Measurements from ENCODE around the gene THSD7A.

THSD7A gene

DNA sequence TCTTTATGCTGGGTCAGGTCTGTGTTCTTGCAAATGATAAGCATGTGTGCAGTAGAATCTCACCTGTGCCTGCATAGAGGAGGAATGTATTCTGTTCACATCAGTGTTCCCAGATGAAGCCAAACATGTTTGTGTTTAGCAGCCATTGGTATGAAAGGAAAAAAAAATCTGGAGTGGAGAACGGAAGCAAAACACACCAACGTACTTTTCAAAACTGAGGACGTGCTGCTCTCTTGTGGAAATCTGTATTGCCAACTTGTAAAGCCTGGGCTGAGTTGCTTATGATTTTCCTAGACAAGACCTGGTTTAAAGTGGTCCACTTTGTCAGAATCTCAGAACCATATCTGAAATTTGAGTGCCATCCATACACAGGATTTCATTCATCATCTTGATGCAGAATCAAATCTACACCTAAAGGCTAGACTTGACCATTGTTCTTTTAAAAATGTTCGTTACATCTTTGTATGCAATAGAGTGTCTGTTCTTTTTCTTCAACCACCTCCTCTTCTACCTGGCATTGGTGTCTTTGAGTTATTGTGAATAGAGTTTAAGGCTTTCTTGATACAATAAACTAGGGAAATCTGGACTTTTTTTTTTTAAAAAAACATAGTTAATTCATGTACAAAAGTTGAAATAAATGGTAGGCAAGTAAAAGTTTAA lies 490.6 kb downstream of the THSD7A start:
- DNase-seq (ENCODE audit: low read depth in 2 of 2) = no peak

- DNase-seq (ENCODE audit: low read depth in 2 of 2) = no peak
These were observed 495.6 kb downstream of the THSD7A start for GRCh38 chr7:11336432-11336831.

GRCh38 chr7:11335947-11336346 lies 496.1 kb downstream of the THSD7A start:
- no peak for DNase-seq (ENCODE audit: low read depth in 2 of 2)

DNA sequence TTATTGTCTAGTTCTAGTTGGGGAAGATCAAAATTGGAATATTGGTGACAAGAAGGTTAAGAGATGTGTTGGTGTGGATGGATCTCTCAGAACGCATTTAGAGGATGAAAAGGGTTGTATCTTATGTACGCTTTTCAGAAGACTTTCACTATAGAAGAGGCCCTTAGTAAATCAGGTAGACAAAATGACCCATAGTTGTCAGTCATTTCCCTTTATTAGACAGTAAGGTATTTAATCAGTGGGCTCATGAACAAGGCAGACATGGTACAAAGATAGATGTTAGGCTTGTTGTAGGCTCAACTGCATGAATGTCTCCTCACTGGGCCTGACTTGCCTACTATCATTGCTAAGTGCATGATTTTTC lies 499.2 kb downstream of the THSD7A start:
- DNase-seq (ENCODE audit: low read depth in 2 of 2) = no peak

- no peak for DNase-seq (ENCODE audit: low read depth in 2 of 2)
These were observed 499.7 kb downstream of the THSD7A start for GRCh38 chr7:11332186-11332864.

- DNase-seq (ENCODE audit: low read depth in 2 of 2) = no peak
These were observed 500.6 kb downstream of the THSD7A start for GRCh38 chr7:11331128-11332102.

DNA sequence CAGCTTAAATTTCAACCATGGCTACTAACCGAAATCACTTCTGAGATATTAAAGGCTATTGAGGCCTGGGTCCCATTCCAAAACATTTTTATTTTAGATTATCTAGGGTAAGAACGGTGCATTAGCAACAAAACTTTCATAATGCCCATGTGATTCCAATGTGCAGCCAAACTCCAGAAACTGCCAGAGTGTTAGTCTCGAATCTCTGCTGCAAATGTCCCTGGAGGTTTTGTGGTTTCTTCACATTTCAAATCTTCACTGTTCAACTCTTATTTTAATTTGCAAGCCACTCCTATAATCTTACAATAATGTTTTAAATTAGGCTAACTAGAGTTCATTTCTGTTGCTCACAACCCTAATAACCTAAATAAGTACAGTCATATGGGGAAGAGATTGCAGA lies 501.3 kb downstream of the THSD7A start:
- no peak for DNase-seq (ENCODE audit: low read depth in 2 of 2)

DNA sequence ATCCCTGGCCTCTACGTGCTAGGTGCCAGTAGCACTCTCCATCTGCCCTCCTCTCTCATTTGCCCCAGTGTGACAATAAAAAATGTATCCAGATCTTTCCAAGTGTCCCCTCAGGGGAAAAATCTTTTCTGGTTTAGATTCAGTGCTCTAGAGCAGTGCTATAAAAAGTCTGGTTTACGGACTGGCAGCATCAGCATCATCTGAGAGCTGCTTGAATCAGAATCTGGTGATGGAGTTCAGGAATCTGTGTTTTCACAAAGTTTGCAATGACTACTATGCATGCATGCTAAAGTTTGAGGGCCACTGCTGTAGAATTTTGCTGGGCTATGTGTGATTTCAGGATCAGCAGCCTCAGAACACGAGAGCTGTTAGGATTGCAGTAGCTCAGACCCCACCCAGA lies 501.8 kb downstream of the THSD7A start:
- no peak for DNase-seq (ENCODE audit: low read depth in 2 of 2)

DNA sequence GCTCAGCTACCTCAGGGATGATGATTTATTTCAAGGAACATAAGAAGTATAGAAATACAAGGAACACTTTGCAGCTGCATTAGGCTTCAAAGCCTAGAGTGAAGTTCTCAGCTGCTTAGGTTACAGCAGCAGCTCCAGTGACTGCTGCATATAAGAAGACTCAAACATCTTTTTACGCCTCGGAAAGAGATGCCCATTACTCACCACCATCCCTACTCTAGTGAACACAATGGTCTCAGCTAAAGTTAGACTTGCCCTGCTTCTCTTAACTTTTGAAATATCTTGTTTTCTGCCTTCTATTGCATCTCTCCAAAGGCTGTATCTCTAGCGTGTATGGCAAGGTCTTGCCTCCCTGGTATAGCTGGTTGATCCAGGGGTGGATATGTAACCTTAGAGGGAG lies 502.4 kb downstream of the THSD7A start:
- no peak for DNase-seq (ENCODE audit: low read depth in 2 of 2)

DNA sequence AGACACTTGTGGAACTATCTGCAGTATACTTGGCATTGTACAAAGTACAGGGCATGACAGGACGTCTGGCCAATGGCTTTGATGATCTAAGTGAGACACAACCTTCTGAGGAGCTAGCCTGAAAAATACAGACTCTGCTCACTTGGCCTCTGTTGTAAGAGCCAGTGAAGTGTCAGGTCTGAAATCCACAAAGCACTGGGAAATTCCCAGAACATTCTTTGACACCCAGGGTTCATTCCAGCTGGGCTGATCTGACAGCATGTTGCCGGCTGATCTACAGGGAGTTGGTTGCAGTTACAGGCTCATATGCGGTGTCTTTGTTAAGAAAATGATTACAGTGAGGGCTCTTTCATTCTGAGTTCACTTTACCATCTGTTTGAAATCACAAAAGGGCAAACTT lies 503.7 kb downstream of the THSD7A start:
- DNase-seq (ENCODE audit: low read depth in 2 of 2) = no peak

DNA sequence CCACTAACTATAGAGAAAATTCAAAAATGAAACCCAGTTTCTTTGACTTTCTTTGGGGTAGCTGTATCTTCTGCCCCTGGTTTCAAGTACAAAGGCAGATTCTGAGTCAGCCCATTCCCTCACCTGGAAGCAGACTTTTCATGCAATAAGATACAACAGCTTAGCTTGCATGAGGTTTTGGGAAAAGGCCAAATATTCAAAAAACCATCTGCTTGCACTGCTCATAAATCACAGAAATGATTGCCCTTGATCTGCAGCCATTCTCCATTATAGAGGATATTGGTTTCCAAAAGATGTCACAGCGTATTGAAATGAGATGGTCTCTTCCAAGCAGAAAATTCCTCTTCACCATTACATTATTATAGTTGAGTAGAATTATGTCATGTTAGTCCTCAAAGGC lies 504.4 kb downstream of the THSD7A start:
- no peak for DNase-seq (ENCODE audit: low read depth in 2 of 2)

All from stimulated activated CD8-positive, alpha-beta memory T cell treated with anti-CD3 and anti-CD28 coated beads, Interleukin-2, amount 100 ng/mL, for 1 hour (primary cell).